Endometrium (tissue), 2 donors: ENCODE results near the gene ARHGAP6.

Source experiments
- FAIRE-seq: peaks from 2 replicates; lab custom pipeline; 2012; peaks lifted over from hg19 to GRCh38; lab: Jason Lieb, UNC
- donor health status: control.
- donor health status: control.

The ARHGAP6 gene

GRCh38 chrX:11424903-11425674, 240.6 kb downstream of the ARHGAP6 start:
- FAIRE-seq: no peak

- FAIRE-seq: no peak
Observed at GRCh38 chrX:11423949-11424348, 241.8 kb downstream of the ARHGAP6 start.

- no peak for FAIRE-seq
Observed at GRCh38 chrX:11423362-11423818, 242.3 kb downstream of the ARHGAP6 start.

GRCh38 chrX:11422525-11422857, 243.2 kb downstream of the ARHGAP6 start:
- FAIRE-seq: no peak

GRCh38 chrX:11421805-11422524, 243.8 kb downstream of the ARHGAP6 start:
- FAIRE-seq: no peak

- no peak for FAIRE-seq
Observed at GRCh38 chrX:11420851-11421250, 244.9 kb downstream of the ARHGAP6 start.

- no peak for FAIRE-seq
Observed at GRCh38 chrX:11419102-11419501, 246.6 kb downstream of the ARHGAP6 start.

- no peak for FAIRE-seq
Observed at GRCh38 chrX:11416600-11416999, 249.1 kb downstream of the ARHGAP6 start.

GRCh38 chrX:11414091-11414490, 251.6 kb downstream of the ARHGAP6 start:
- FAIRE-seq: no peak

- FAIRE-seq: no peak
Observed at GRCh38 chrX:11412715-11413623, 252.8 kb downstream of the ARHGAP6 start.

GRCh38 chrX:11409957-11410356, 255.8 kb downstream of the ARHGAP6 start:
- no peak for FAIRE-seq

GRCh38 chrX:11408783-11409182, 256.9 kb downstream of the ARHGAP6 start:
- no peak for FAIRE-seq

GRCh38 chrX:11408109-11408405, 257.7 kb downstream of the ARHGAP6 start:
- no peak for FAIRE-seq

- FAIRE-seq: no peak
Observed at GRCh38 chrX:11407331-11408108, 258.2 kb downstream of the ARHGAP6 start.

GRCh38 chrX:11406109-11406765, 259.5 kb downstream of the ARHGAP6 start:
- no peak for FAIRE-seq

- no peak for FAIRE-seq
Observed at GRCh38 chrX:11403631-11404030, 262.1 kb downstream of the ARHGAP6 start.

GRCh38 chrX:11401966-11402365, 263.8 kb downstream of the ARHGAP6 start:
- no peak for FAIRE-seq

GRCh38 chrX:11399489-11400094, 266.1 kb downstream of the ARHGAP6 start:
- no peak for FAIRE-seq

- no peak for FAIRE-seq
Observed at GRCh38 chrX:11398785-11399184, 266.9 kb downstream of the ARHGAP6 start.

GRCh38 chrX:11398139-11398538, 267.6 kb downstream of the ARHGAP6 start:
- no peak for FAIRE-seq

GRCh38 chrX:11397680-11398079, 268.0 kb downstream of the ARHGAP6 start:
- no peak for FAIRE-seq
